ENCODE data around the gene TCN2. TPM values are rescaled to one million over a fixed set of nuclear protein-coding genes. Genes with fewer than 3 reads are reported as not detected.
"Not testable (repeated sequence)": the region's sequence is repeated elsewhere in the genome, so short reads cannot be mapped to it uniquely, and the experiment has no call there.

TCN2 gene
- total RNA-seq, 2 experiments from 2014 or later, result 0.19 to 0.41 TPM

DNA sequence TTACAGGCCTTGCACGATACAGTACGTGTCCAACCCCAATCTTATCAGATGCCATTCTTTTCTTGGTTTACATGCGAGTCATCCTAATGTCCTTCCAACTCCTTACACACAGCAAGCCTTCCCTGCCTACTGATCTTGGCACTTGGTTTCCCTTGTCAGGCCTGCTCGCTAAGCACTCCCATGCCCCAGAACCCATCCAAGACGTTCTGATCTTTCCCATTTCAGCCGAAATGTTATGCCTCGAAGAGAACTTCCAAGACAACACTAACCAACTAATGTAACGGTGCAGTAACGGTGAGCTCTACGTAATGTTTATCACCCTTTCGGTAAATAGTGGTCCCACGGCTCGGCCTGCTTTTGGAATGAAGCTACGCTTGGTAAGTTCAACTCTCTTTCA lies 15.8 kb upstream of the TCN2 start:
- CTCF ChIA-PET, result interaction anchor here (1.0 to 2.4 kb wide), 4 partner anchors 11 to 329 kb away, joined by 3 to 13 read pairs (median 4); partner anchors contain the start of gene TCN2
- no peaks in the 10 kb centered on the region for H3K9me3 Mint-ChIP-seq (ENCODE audit: low read depth)
- H3K27ac Mint-ChIP-seq, result no peak overlapping the region
- peaks cover 15% of the 10 kb centered on the region for H3K36me3 Mint-ChIP-seq
- peaks cover 13% of the 10 kb centered on the region for H3K27me3 Mint-ChIP-seq
- peak; percentile 1 for ATAC-seq
- no peak for DNase-seq
- H3K4me1 Mint-ChIP-seq, result peaks cover 1% of the 10 kb centered on the region
- no peak overlapping the region for H3K4me3 Mint-ChIP-seq

DNA sequence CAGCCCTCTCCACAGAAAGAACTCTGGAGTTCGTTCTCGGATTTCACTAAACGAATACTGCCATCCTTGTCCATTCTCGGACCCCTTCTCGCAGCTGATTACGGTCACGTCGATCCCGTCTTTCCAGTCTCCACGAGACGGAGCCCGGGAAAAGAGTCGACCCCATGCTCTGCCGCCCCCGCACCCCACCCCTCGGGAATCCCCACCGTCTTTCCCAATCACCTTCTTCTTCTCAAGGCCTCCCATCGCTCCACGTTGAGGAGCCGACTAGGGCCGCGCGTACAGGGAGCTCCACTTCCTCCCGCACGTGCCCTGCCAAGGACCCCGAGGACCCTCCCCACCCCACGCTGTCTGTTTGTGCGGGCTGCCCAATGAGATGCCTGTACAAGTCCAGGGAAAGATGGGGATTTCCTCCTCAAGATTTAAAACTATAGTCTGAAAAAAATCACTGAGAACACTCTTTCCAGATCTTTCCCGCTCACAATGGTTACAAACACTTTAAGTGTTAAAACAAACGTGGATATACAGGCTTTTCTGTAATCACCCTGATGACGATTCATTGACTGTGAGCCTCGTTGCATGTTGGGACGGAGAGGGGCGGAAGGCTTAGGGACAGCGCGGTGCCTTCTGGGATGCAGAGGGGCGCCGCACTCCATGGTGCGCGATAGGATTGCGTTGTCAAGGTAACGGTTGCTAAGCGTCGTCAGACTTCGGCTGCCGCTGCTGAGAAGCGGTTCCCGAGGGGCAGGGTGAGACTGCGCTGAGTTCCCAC lies 15.2 kb upstream of the TCN2 start, which contains the start of gene PES1:
TSS of gene PES1 (minus strand) at position 323 of the 772 bp plus-strand sequence. CDS start at position 246, 77 bp downstream.
- ATAC-seq (peak; percentile 98), DNase-seq (peak; percentile 97)
- CTCF ChIA-PET, result interaction anchor here (1.0 to 2.4 kb wide), 4 partner anchors 15 to 492 kb away, joined by 3 to 13 read pairs (median 4); partner anchors contain the start of gene TCN2
- Mint-ChIP-seq H3K4me3 (no peak within 1 kb of the TSS), H3K27me3 (peaks cover 13% of the 10 kb centered on the region), H3K27ac (no peak within 1 kb of the TSS), H3K36me3 (peaks cover 11% of the 10 kb centered on the region), H3K4me1 (peaks cover 1% of the 10 kb centered on the region), H3K9me3 (ENCODE audit: low read depth) (no peaks in the 10 kb centered on the region)

DNA sequence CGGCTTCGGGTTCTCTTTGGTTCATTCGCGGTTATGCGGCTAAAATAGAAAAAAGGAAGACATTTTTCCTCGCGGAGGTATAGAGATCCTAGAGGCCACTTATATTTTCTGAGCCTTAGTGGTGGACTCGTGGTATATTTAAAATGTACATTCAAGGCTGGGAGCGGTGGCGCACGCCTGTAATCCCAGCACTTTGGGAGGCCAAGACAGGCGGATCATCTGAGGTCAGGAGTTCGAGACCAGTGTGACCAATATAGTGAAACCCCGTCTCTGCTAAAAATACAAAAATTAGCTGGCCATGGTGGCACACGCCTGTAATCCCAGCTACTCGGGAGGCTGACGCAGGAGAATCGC lies 14.6 kb upstream of the TCN2 start:
- H3K4me1 Mint-ChIP-seq; ATAC-seq; DNase-seq; H3K36me3 Mint-ChIP-seq; H3K9me3 Mint-ChIP-seq (ENCODE audit: low read depth); H3K4me3 Mint-ChIP-seq; H3K27ac Mint-ChIP-seq: not testable (repeated sequence)
- peaks cover 13% of the 10 kb centered on the region for H3K27me3 Mint-ChIP-seq
- CTCF ChIA-PET, result interaction anchor here (1.0 to 1.7 kb wide), 5 partner anchors 12 to 491 kb away, joined by 3 to 7 read pairs (median 4); no protein-coding TSS in a partner anchor

DNA sequence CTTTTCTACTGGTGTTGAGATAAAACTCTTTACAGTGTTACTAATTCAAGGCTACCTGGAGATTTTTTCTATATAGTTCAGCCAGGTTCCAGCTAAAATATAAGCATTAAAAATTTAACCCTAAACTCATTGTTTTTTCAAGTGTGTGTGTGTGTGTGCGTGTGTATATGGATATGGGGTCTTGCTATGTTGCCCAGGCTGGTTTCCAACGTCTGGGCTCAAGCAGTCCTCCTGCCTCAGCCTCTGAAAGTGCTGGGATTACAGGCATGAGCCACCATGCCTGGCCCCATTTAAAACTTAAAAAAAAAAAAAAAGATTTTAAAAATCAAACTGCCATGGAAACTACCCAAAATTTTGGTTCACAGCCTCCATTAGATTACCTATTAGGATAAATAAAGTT lies 10.8 kb upstream of the TCN2 start:
- Mint-ChIP-seq H3K36me3 (no peaks in the 10 kb centered on the region), H3K27ac (no peak overlapping the region)

DNA sequence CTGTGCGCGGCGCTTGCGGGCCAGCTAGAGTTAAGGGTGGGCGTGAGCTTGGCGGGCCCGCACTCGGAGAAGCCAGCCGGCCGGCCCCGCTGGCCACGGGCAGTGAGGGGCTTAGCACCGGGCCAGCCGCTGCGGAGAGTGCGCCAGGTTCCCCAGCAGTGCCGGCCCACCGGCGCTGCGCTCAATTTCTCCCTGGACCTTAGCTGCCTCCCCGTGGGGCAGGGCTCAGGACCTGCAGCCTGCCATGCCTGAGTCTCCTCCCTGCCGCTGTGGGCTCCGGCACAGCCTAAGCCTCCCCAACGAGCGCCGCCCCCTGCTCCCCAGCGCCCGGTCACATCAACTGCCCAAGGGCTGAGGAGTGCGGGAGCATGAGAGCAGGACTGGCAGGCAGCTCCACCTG lies 10.1 kb upstream of the TCN2 start:
- DNase-seq (no peak), ATAC-seq (no peak)
- CTCF ChIA-PET, result interaction anchor here (2.2 kb wide), 1 partner anchor 38 kb away, joined by 9 read pairs; no protein-coding TSS in a partner anchor
- H3K9me3 Mint-ChIP-seq (ENCODE audit: low read depth), result no peaks in the 10 kb centered on the region
- peaks cover 13% of the 10 kb centered on the region for H3K27me3 Mint-ChIP-seq
- peaks cover 1% of the 10 kb centered on the region for H3K4me1 Mint-ChIP-seq
- H3K27ac Mint-ChIP-seq, result no peak overlapping the region
- no peak overlapping the region for H3K4me3 Mint-ChIP-seq
- no peaks in the 10 kb centered on the region for H3K36me3 Mint-ChIP-seq

More for the DNA sequence above, 10.8 kb upstream of the TCN2 start:
- ATAC-seq (no peak), DNase-seq (no peak)
- Mint-ChIP-seq H3K9me3 (ENCODE audit: low read depth) (no peaks in the 10 kb centered on the region), H3K4me1 (peaks cover 1% of the 10 kb centered on the region), H3K4me3 (no peak overlapping the region), H3K27me3 (peaks cover 13% of the 10 kb centered on the region)
- CTCF ChIA-PET, result interaction anchor here (0.8 to 1.2 kb wide), 2 partner anchors 8 to 10 kb away, joined by 3 to 4 read pairs; no protein-coding TSS in a partner anchor

DNA sequence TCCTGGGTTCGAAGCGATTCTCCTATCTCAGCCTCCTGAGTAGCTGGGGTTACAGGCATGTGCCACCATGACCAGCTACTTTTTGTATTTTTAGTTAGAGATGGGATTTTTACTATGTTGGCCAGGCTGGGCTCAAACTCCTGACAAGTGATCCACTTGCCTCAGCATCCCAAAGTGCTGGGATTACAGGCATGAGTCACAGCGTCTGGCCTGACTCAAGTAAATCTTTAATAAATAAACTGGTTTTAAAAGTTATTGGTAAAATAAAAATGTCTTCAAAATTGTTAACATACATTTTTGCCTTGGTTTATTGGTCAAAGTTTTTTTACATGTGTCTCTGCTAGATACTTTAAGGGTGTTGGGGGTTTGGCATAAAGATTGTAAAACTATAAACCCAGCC lies 8.0 kb upstream of the TCN2 start:
- DNase-seq (no peak), ATAC-seq (no peak)
- Mint-ChIP-seq H3K27ac (no peak overlapping the region), H3K36me3 (no peaks in the 10 kb centered on the region), H3K4me1 (peaks cover 2% of the 10 kb centered on the region), H3K9me3 (ENCODE audit: low read depth) (no peaks in the 10 kb centered on the region), H3K4me3 (no peak overlapping the region), H3K27me3 (peaks cover 6% of the 10 kb centered on the region)
- CTCF ChIA-PET, result interaction anchor here (1.3 to 2.2 kb wide), 2 partner anchors 9 to 35 kb away, joined by 4 to 9 read pairs; no protein-coding TSS in a partner anchor

DNA sequence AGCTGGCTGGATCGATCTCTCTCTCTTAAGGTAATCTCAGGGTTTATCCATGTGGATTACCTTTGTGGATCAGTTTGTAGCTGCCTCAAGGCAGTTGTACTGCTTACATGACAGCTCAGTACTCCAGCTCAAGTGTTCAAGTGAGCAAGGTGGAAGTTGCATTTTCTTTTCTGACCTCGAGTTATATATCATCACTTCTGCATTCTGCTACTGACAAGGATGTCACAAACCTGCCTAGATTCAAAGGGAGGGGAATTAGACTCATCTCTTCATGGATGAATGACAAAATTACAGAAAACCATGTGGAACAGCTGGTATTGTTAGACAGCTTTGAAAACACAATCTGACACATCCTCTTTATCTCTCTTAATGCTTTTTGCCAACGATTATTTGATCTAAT lies 6.1 kb upstream of the TCN2 start:
- H3K4me3 Mint-ChIP-seq, result no peak overlapping the region
- no peaks in the 10 kb centered on the region for H3K27me3 Mint-ChIP-seq
- no peaks in the 10 kb centered on the region for H3K9me3 Mint-ChIP-seq (ENCODE audit: low read depth)
- no peak for DNase-seq
- no peak for ATAC-seq
- CTCF ChIA-PET, result interaction anchor here (1.1 to 2.1 kb wide), 4 partner anchors 34 to 313 kb away, joined by 3 to 8 read pairs (median 6); no protein-coding TSS in a partner anchor
- no peak overlapping the region for H3K27ac Mint-ChIP-seq
- peaks cover 7% of the 10 kb centered on the region for H3K4me1 Mint-ChIP-seq
- no peaks in the 10 kb centered on the region for H3K36me3 Mint-ChIP-seq

DNA sequence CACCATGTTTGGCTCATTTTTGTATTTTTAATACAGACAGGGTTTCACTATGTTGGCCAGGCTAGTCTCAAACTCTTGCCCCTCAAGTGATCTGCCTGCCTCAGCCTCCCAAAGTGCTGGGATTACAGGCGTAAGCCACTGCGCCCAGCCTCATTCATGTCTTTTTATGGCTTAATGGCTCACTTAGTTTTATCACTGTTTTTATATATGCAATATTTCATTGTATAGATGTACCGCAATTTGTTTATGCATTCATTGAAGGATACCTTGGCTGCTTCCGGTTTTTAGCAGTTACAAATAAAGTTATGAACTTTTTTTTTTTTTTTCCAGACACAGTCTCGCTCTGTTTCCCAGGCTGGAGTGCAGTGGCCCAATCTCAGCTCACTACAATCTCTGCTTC lies 5.5 kb upstream of the TCN2 start:
- H3K9me3 Mint-ChIP-seq (ENCODE audit: low read depth), result no peaks in the 10 kb centered on the region
- H3K4me3 Mint-ChIP-seq, result no peak overlapping the region
- H3K27ac Mint-ChIP-seq, result no peak overlapping the region
- CTCF ChIA-PET, result interaction anchor here (0.7 to 2.1 kb wide), 7 partner anchors 8 to 314 kb away, joined by 3 to 8 read pairs (median 3); no protein-coding TSS in a partner anchor
- H3K4me1 Mint-ChIP-seq, result peaks cover 11% of the 10 kb centered on the region
- DNase-seq, result no peak
- no peak for ATAC-seq
- H3K27me3 Mint-ChIP-seq, result no peaks in the 10 kb centered on the region
- H3K36me3 Mint-ChIP-seq, result no peaks in the 10 kb centered on the region

DNA sequence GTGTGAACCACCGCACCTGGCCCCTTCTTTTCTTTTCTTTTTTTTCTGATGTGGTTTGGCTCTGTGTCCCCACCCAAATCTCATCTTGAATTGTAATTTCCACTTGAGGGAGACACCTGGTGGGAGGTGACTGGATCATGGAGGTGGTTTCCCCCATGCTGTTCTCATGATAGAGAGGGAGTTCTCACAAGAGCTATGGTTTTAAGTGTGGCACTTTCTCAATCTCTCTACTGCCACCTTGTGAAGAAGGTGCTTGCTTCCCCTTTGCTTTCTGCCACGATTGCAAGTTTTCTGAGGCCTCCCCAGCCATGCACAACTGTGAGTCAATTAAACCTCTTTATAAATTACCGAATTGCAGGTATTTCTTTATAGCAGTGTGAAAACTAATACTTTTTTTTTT lies 4.9 kb upstream of the TCN2 start:
- ATAC-seq (no peak), DNase-seq (no peak)
- H3K36me3 Mint-ChIP-seq, result no peaks in the 10 kb centered on the region
- H3K4me1 Mint-ChIP-seq, result peaks cover 13% of the 10 kb centered on the region
- no peak overlapping the region for H3K4me3 Mint-ChIP-seq
- CTCF ChIA-PET, result interaction anchor here (0.7 to 2.1 kb wide), 6 partner anchors 9 to 314 kb away, joined by 3 to 8 read pairs (median 3); no protein-coding TSS in a partner anchor
- H3K27me3 Mint-ChIP-seq, result no peaks in the 10 kb centered on the region
- no peak overlapping the region for H3K27ac Mint-ChIP-seq
- H3K9me3 Mint-ChIP-seq (ENCODE audit: low read depth), result no peaks in the 10 kb centered on the region

DNA sequence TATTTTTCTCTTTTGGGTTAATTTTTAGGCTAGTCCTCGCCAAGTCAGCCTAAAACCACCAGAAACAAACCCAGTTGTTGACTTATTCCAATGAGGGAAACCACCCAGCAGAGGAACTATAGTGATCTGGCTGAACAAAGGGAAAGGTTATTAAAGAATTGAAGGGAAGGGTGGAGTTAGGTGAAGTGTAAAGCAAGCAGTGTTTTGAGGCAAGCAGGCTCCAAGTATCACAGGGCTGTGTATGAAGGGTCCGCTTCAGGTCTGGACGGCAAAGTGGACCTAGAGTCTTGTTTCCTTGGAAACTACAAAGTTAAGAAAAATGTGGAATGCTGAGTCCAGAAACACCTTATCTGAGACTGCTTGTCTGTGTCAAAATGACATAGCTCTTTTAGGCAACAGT lies 3.2 kb upstream of the TCN2 start:
- no peak overlapping the region for H3K4me3 Mint-ChIP-seq
- no peak for DNase-seq
- CTCF ChIA-PET, result interaction anchor here (0.6 to 1.7 kb wide), 4 partner anchors 11 to 712 kb away, joined by 3 to 7 read pairs (median 3); no protein-coding TSS in a partner anchor

DNA sequence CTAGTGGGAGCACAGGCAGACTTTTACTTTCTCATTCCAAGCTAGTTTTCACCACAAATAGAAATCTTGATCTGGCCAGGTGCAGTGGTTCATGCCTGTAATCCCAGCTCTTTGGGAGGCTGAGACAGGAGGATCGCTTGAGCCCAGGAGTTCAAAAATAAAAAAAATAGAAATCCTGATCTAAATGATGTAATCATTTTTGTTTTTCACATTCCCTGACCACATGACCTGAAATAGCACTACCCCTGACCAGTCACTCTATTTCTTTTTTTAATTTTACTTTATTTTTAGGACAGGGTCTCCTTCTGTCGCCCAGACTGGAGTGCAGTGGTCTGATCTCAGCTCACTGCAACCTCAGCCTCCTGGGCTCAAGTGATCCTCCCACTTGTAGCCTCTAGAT lies 2.3 kb upstream of the TCN2 start:
- Mint-ChIP-seq H3K9me3 (ENCODE audit: low read depth) (no peaks in the 10 kb centered on the region), H3K36me3 (no peaks in the 10 kb centered on the region), H3K4me3 (no peak overlapping the region), H3K4me1 (peaks cover 36% of the 10 kb centered on the region), H3K27ac (no peak overlapping the region), H3K27me3 (no peaks in the 10 kb centered on the region)
- CTCF ChIA-PET, result interaction anchor here (0.7 to 1.7 kb wide), 6 partner anchors 9 to 711 kb away, joined by 3 to 7 read pairs (median 3); partner anchors contain the start of gene SEC14L2
- no peak for DNase-seq
- ATAC-seq, result no peak

More for the DNA sequence above, 3.2 kb upstream of the TCN2 start:
- no peak for ATAC-seq
- H3K27ac Mint-ChIP-seq, result no peak overlapping the region
- no peaks in the 10 kb centered on the region for H3K27me3 Mint-ChIP-seq
- peaks cover 28% of the 10 kb centered on the region for H3K4me1 Mint-ChIP-seq
- no peaks in the 10 kb centered on the region for H3K9me3 Mint-ChIP-seq (ENCODE audit: low read depth)
- no peaks in the 10 kb centered on the region for H3K36me3 Mint-ChIP-seq

DNA sequence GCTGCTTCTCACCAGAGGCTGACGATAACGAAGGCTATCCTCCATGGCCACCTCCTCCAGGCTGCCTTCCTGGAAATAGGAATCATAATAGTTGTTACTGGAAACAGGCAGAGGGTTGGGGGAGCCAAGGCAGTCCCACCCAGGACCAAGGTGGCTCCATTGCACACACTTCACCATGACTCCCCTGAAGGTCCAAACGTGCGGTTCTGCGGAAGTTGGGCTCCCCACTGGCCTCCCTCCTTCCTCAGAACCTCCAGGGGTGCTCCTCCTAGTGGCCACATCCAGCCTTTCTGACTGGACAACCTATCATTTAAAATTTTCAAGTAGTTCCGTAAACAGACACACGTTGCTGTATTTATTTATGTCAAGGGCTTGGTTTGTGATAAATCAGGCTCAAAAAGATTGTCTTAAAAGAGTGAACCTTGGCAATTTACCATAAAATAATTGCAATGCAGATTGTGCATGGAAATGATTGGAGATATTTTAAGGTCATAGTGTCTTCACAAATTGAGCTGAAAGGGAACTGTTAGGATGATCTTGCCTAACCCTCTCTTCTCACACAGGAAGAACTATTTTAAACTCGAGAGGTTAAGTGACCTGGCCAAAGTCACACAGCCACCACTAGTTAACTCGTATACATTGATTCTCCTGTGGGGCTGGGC lies 1.4 kb upstream of the TCN2 start:
- Mint-ChIP-seq H3K27ac (no peak overlapping the region), H3K9me3 (ENCODE audit: low read depth) (no peaks in the 10 kb centered on the region), H3K4me1 (peaks cover 37% of the 10 kb centered on the region), H3K36me3 (no peaks in the 10 kb centered on the region), H3K27me3 (no peaks in the 10 kb centered on the region), H3K4me3 (no peak overlapping the region)
- CTCF ChIA-PET, result interaction anchor here (0.9 to 2.6 kb wide), 8 partner anchors 10 to 804 kb away, joined by 3 to 13 read pairs (median 4); partner anchors contain the start of gene PES1
- ATAC-seq (peak; percentile 47), DNase-seq (peak; percentile 64)

DNA sequence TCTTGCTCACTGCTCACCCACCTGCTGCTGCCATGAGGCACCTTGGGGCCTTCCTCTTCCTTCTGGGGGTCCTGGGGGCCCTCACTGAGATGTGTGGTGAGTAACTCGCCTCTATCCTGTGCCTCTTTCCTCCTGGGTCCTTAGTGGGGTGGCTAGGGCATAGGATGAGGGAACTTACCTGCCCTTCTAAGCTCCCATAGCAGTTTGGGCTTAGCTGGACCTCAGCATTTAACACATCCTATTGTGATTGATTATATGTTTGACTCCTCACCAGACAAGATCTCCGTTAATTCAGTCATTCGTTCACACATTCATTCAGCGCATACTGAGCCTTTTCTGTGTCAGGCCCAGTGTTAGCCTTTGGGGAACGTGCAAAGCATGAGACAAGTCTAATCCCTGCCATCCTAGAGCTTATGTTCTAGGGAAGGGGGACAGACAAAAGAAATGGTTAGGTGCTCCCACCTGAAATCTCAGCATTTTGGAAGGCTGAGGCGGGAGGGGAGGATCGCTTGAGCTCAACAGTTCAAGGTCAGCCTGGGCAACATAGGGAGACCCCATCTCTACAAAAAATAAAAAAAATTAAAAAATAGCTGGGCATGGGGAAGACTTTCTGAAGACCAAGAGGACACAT lies 441 bp downstream of the TCN2 start:
- no peak for ATAC-seq
- Mint-ChIP-seq H3K27me3 (no peaks in the 10 kb centered on the region), H3K4me1 (peaks cover 35% of the 10 kb centered on the region)

More for the DNA sequence above, 441 bp downstream of the TCN2 start:
- no peaks in the 10 kb centered on the region for H3K36me3 Mint-ChIP-seq
- no peak for DNase-seq
- CTCF ChIA-PET, result interaction anchor here (0.6 to 2.6 kb wide), 9 partner anchors 9 to 850 kb away, joined by 3 to 13 read pairs (median 3); partner anchors contain the start of genes PES1 and SELENOM
- H3K9me3 Mint-ChIP-seq (ENCODE audit: low read depth), result no peaks in the 10 kb centered on the region
- no peak overlapping the region for H3K27ac Mint-ChIP-seq
- peak overlapping the region; percentile 58 for H3K4me3 Mint-ChIP-seq

All from activated CD8-positive, alpha-beta memory T cell treated with anti-CD3 and anti-CD28 coated beads, Interleukin-2, amount 10 ng/mL, durations not matched to agents 7 days and 5 days (primary cell).